ENCODE results near the gene E2F4. TPM values are rescaled to one million over a fixed set of nuclear protein-coding genes. Genes with fewer than 3 reads are reported as not detected.

E2F4 gene
- total RNA-seq, 1 experiment from 2014 or later, result 96.0 TPM

DNA sequence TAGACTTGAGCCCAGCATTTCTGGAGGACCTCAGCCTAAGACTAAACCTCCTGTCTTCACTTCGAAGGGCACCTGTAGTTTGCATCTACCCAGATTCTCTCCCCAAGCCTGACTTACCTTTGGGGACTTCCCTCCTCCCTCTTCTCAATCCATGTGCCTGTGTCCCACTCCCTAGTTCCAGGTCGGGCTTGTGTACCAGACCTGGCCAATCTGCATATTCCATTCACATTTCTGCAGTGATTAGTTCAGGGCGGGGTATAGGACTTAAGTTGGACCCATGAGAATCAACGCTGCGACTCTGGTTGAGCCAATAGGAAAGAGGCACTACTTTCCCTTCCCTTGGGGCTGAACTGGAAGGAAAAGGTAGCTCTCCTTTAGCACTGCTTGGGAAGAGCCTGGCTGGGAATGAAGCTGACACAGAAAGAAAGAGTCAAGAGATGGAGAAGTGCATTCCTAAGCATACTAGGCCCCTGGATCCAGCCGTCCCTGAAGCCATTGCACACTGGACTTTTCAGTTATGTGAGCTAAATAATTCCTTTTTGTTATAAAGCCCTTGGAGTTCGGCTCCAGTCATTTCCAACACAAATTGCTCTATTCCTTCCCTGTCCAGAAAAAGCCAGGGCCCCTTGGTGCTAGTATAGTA lies 34.7 kb upstream of the E2F4 start:
- peaks cover 7% of the 10 kb centered on the region for H3K4me1 ChIP-seq (ENCODE audit: insufficient read depth, low read length, poor library complexity, severe bottlenecking)
- ChIA-PET POLR2A (ENCODE audit: low non-redundant PET) (no interaction called here), CTCF (interaction anchor here (0.5 kb wide), 1 partner anchor 264 kb away, joined by 4 read pairs; no protein-coding TSS in a partner anchor)
- H3K27ac ChIP-seq (ENCODE audit: low read depth, low read length, poor library complexity, severe bottlenecking), result no peak overlapping the region
- no peaks in the 10 kb centered on the region for H3K9me3 ChIP-seq (ENCODE audit: low read depth, low read length, poor library complexity, severe bottlenecking)
- intact Hi-C loops (cut with micrococcal nuclease; ENCODE audit: unreplicated experiment), result loop anchor here (10.0 kb wide), 1 partner anchor 262 kb away; no protein-coding TSS in a partner anchor
- no TSS peak for BruUV-seq (replicated peaks)
- no peaks in the 10 kb centered on the region for H3K27me3 ChIP-seq (replicated peaks; ENCODE audit: insufficient read depth, low read depth, low read length, poor library complexity)
- H3K36me3 ChIP-seq (ENCODE audit: insufficient read depth, low read length, poor library complexity, severe bottlenecking), result no peaks in the 10 kb centered on the region
- no peak overlapping the region for H3K4me3 ChIP-seq (ENCODE audit: low read depth, low read length, poor library complexity, severe bottlenecking)
- no peak for DNase-seq (ENCODE audit: low spot score)
- TF ChIP-seq EZH2 (IDR thresholded peaks at IDR 0.05; ENCODE audit: borderline replicate concordance, low read depth, low read length, poor library complexity, severe bottlenecking), result no peak
- TF ChIP-seq, protein P1, sequence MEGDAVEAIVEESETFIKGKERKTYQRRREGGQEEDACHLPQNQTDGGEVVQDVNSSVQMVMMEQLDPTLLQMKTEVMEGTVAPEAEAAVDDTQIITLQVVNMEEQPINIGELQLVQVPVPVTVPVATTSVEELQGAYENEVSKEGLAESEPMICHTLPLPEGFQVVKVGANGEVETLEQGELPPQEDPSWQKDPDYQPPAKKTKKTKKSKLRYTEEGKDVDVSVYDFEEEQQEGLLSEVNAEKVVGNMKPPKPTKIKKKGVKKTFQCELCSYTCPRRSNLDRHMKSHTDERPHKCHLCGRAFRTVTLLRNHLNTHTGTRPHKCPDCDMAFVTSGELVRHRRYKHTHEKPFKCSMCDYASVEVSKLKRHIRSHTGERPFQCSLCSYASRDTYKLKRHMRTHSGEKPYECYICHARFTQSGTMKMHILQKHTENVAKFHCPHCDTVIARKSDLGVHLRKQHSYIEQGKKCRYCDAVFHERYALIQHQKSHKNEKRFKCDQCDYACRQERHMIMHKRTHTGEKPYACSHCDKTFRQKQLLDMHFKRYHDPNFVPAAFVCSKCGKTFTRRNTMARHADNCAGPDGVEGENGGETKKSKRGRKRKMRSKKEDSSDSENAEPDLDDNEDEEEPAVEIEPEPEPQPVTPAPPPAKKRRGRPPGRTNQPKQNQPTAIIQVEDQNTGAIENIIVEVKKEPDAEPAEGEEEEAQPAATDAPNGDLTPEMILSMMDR (conservative IDR thresholded peaks at IDR 0.05; ENCODE audit: low read depth, low read length), result no peak

DNA sequence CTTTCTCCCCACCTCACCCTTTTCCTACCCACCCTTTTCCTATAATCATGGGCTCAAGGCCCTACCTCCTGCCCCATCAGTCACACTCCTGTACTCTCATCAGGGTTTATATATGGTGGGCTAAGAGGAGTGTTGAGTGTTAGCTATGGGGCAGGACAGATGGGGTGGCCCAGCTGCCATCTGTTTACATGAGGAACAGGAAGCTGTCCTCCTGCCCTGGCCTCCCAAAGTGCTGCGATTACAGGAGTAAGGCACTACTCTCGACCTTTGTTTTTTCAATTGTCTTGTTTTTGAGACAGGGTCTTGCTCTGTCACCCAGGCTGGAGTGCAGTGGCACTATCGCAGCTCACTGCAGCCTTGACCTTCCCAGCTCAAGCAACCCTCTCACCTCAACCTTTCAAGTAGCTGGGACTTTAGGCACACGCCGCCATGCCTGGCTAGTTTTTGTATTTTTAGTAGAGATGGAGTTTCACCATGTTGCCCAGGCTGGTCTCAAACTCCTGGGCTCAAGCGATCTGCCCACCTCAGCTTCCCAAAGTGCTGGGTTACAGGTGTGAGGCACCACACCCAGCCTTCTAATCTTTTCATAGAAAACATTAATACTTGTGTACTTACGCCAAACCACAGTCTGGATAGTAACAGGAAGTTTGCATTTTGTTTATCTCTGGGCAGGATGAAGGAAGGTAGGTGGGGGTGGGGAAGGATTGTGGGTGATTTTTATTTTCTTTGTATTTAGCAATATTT lies 33.9 kb upstream of the E2F4 start:
- CTCF ChIA-PET, result interaction anchor here (0.5 to 0.9 kb wide), 2 partner anchors 12 to 265 kb away, joined by 3 to 4 read pairs; partner anchors contain the start of gene NOL3
- POLR2A ChIA-PET (ENCODE audit: low non-redundant PET), result no interaction called here
- no peaks in the 10 kb centered on the region for H3K9me3 ChIP-seq (ENCODE audit: low read depth, low read length, poor library complexity, severe bottlenecking)

More for the DNA sequence above, 33.9 kb upstream of the E2F4 start:
- no peak for TF ChIP-seq EZH2 (IDR thresholded peaks at IDR 0.05; ENCODE audit: borderline replicate concordance, low read depth, low read length, poor library complexity, severe bottlenecking)
- TF ChIP-seq, protein P1 (conservative IDR thresholded peaks at IDR 0.05; ENCODE audit: low read depth, low read length), result no peak
- peaks cover 7% of the 10 kb centered on the region for H3K4me1 ChIP-seq (ENCODE audit: insufficient read depth, low read length, poor library complexity, severe bottlenecking)
- no peak overlapping the region for H3K4me3 ChIP-seq (ENCODE audit: low read depth, low read length, poor library complexity, severe bottlenecking)
- DNase-seq (ENCODE audit: low spot score), result no peak
- no TSS peak for BruUV-seq (replicated peaks)
- H3K27me3 ChIP-seq (replicated peaks; ENCODE audit: insufficient read depth, low read depth, low read length, poor library complexity), result no peaks in the 10 kb centered on the region
- intact Hi-C loops (cut with micrococcal nuclease; ENCODE audit: unreplicated experiment), result loop anchor here (10.0 kb wide), 1 partner anchor 263 kb away; no protein-coding TSS in a partner anchor
- H3K36me3 ChIP-seq (ENCODE audit: insufficient read depth, low read length, poor library complexity, severe bottlenecking), result no peaks in the 10 kb centered on the region
- H3K27ac ChIP-seq (ENCODE audit: low read depth, low read length, poor library complexity, severe bottlenecking), result no peak overlapping the region

Measured in A673 (cell line).